ENCODE data around the gene ELP4.
"Not testable (repeated sequence)": the region's sequence is repeated elsewhere in the genome, so short reads cannot be mapped to it uniquely, and the experiment has no call there.

The ELP4 gene

DNA sequence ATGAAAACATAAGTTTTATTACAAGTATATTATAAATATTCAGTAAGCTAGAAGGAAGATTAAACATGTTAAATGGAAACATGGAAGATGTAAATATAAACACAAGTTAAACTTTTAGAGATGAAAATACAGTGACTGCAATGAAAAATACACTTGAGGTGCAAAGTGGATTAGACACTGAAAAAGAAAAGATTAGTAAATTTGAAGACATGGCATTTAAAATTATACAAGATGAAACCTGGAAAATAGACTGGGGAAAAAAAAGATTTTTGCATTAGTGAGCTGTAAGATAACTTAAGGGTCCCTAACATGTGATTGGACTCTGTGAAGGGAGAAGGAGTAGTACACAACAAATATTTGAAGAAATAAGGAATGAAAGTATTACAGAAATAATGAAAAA, 33.3 kb downstream of the ELP4 start:
- no peak for DNase-seq (ENCODE audit: low read depth in 2 of 2)

DNA sequence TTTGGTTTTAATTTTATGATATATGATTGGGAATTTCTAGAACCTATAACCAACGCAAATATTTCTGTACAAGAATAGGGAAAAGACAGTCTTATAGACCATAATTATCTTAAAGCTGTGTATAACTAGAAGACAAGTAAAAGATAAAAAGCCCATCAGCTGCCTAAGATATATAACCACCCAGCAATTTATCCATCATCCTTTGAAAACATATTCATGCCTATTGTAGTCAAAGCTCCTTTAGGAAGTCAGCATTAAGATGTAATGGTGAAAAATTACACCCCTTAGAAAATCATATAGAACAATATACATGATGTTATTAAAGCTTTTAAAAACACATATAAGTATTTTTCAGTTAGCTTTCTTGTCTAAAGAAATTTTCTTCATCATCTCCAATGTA, 46.4 kb downstream of the ELP4 start:
- DNase-seq (ENCODE audit: low read depth in 2 of 2), result no peak

DNA sequence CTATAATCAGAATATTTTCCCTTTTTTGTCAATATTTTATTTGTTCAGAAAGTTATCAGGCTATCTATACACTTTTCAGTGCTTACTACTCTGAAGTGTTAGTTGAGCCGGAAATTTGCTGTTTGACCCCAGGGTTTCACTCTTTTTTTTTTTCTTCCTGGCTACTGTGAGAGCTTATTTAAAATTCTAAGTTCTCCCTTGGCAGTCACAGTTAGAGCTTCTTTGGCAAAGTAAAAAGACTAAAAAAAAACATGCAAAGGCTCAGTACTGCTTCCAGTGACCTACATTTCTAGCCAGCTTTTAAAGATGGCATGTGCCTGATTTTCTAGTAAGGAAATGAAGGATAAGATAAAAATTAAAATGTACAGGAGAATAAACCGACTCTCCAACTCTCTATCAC, 48.4 kb downstream of the ELP4 start:
- DNase-seq (ENCODE audit: low read depth in 2 of 2), result no peak

- no peak for DNase-seq (ENCODE audit: low read depth in 2 of 2)
These were observed 51.4 kb downstream of the ELP4 start for GRCh38 chr11:31560842-31561476.

DNA sequence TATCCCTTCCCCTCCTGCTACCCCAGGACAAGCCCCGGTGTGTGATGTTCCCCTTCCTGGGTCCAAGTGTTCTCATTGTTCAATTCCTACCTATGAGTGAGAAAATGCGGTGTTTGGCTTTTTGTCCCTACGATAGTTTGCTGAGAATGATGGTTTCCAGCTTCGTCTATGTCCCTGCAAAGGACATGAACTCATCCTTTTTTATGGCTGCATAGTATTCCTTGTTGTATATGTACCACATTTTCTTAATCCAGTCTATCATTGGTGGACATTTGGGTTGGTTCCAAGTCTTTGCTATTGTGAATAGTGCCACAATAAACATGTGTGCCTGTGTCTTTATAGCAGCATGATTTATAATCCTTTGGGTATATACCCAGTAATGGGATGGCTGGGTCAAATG, 55.0 kb downstream of the ELP4 start:
- not testable (repeated sequence) for DNase-seq (ENCODE audit: low read depth in 2 of 2)

- DNase-seq (ENCODE audit: low read depth in 2 of 2), result not testable (repeated sequence)
These were observed 64.6 kb downstream of the ELP4 start for GRCh38 chr11:31574133-31574532.

DNA sequence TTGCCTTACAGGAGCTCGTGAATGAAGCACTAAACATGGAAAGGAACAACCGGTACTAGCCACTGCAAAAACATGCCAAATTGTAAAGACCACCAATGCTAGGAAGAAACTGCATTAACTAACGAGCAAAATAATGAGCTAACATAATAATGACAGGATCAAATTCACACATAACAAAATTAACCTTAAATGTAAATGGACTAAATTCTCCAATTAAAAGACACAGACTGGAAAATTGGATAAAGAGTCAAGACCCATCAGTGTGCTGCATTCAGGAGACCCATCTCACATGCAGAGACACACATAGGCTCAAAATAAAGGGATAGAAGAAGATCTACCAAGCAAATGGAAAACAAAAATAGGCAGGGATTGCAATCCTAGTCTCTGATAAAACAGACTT, 66.2 kb downstream of the ELP4 start:
- not testable (repeated sequence) for DNase-seq (ENCODE audit: low read depth in 2 of 2)

GRCh38 chr11:31579412-31579811, 69.8 kb downstream of the ELP4 start:
- DNase-seq (ENCODE audit: low read depth in 2 of 2), result not testable (repeated sequence)

DNA sequence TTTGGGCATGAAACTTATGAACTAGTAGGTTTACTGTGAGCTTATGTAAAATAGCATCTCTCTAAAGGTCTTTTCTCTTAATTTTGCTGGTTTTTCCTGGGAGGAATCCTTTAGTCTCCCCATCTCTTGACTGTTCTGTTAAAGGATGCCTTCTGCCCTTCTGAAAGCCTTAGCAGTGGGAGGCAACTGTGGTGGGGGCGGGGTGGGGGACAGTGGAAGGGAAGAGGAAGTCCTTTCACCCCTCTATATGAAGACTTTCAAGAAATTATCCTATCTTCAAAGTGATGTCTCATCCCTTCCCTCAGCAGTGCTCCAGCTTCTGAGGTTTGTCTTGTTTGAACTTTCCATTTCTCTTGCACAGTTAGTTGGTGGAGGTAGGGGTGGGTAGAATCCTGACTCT, 73.1 kb downstream of the ELP4 start:
- DNase-seq (ENCODE audit: low read depth in 2 of 2), result no peak

DNA sequence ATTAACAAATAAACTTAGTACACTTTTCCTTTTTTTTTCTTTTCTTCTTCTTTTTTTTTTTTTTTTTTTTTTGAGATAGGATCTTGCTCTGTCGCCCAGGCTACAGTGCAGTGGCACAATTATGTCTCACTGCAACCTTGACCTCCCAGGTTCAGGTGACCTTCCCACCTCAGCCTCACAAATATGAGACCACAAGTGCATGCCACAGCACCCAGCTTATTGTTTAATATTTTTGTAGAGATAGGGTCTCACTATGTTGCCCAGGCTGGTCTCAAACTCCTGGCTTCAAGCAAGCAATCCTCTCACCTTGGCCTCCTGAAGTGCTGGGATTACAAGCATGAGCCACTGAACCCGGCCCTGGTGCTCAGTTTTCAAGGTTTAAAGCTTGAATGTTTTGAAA, 88.9 kb downstream of the ELP4 start:
- DNase-seq (ENCODE audit: low read depth in 2 of 2), result no peak

DNA sequence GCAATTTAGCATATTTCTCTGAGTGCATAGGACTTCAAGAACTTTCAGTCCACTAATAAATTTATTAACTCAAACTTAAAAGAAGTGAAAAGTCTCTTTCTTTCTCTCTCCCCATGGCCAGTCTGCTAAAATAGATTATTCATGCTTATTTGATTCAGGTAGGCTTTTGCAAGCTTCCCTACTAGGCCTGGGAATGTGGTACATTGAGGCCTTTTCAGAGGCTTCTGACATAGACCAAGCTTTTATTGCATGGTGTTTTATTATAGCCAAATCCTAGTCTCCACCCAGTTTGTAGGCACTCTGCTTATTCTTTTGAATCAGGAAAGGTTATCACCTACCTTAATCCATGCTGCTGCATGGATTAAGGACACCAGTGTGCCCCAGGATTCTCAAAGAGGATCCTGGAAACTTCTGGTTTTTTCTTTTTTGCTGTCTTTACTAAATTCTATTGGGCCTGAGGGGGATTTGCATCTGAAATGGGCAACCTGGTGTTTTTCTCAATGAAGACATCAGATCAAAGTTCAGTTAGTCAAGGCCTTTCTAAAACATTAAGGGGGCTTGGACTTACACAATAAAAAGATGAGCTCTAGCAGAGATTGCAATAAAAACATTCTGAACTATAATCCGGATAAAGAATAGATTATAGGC, 92.2 kb downstream of the ELP4 start:
- DNase-seq (ENCODE audit: low read depth in 2 of 2), result no peak

- DNase-seq (ENCODE audit: low read depth in 2 of 2), result no peak
These were observed 97.3 kb downstream of the ELP4 start for GRCh38 chr11:31606893-31607292.

GRCh38 chr11:31607914-31608313, 98.3 kb downstream of the ELP4 start:
- DNase-seq (ENCODE audit: low read depth in 2 of 2), result no peak

- DNase-seq (ENCODE audit: low read depth in 2 of 2), result no peak
These were observed 99.4 kb downstream of the ELP4 start for GRCh38 chr11:31608995-31609394.

GRCh38 chr11:31610544-31610943, 101.0 kb downstream of the ELP4 start:
- DNase-seq (ENCODE audit: low read depth in 2 of 2), result no peak

DNA sequence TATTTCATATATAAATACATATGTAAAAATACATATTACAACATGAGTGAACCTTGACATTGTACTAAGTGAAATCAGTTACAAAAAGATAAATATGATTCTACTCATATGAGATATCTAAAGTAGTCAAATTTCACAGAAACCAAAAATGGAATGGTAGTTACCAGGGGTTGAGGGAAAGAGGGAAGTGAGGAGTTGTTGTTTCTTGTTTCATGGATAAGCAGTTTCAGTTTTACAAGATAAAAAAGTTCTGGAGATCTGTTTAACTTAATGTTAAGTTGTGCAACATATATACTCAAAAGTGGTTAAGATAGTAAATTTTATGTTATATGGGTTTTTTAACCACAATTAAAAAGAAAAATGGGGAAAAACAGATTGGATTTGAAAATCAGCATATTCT, 107.7 kb downstream of the ELP4 start:
- DNase-seq (ENCODE audit: low read depth in 2 of 2), result no peak

GRCh38 chr11:31619980-31620379, 110.4 kb downstream of the ELP4 start:
- no peak for DNase-seq (ENCODE audit: low read depth in 2 of 2)

DNA sequence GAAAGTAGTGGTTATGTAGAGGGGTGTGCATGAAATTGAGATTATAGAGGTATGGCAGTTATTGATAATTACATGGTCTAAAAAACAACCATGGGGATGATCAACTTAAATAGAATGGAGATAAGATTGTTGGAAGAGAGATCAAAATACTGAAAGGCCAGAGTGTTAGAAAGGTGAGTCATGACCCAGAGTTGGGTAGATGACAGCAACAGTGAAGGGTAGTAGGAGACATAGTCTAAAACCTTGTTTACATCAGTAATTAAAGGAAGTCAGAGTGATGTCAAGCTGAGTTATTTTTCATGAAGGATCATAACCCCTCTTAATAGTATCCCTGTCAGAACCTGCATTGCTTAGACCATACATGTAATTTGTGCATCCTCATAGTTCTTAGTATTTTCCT, 110.9 kb downstream of the ELP4 start:
- DNase-seq (ENCODE audit: low read depth in 2 of 2), result no peak

DNA sequence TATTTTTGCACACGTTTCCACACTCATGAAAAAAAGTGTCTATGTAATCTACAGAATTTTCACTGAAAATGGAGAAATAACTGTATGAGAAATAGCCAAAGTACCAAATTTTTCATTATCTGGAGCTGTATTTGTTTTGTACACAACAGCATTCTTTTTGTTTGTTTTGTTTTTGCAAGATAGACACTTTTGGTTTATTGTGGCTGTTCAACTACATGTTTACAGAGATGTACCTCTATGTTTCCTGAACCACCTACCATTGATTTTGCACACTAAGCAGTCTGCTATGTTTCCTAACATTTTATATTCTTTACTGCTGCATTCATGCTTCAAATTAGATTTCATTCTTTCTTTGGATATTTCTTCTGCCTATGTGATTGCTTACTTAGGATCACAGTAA, 116.3 kb downstream of the ELP4 start:
- no peak for DNase-seq (ENCODE audit: low read depth in 2 of 2)

- DNase-seq (ENCODE audit: low read depth in 2 of 2), result no peak
These were observed 118.5 kb downstream of the ELP4 start for GRCh38 chr11:31628111-31628510.

DNA sequence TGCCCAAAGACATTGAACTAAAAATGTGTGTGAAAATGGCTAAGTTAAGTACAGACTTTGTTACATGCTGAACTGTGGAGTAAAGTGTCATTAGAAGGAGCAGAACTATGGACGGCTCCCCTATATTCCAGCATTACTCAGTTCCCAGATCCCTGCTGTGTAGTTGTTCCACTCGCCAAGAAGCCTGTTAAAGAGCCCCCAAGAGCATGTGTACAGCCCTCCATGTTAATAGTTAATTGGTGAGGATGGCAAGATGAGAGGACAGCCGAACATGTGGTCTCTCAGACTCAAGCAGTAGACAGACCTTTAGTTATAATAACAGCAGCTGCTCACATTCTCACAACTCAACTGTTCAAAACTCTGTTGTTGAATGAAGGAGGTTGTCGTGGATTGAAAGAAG, 127.4 kb downstream of the ELP4 start:
- no peak for DNase-seq (ENCODE audit: low read depth in 2 of 2)

GRCh38 chr11:31640611-31641010, 131.0 kb downstream of the ELP4 start:
- no peak for DNase-seq (ENCODE audit: low read depth in 2 of 2)

GRCh38 chr11:31641477-31642062, 132.0 kb downstream of the ELP4 start:
- DNase-seq (ENCODE audit: low read depth in 2 of 2), result no peak

GRCh38 chr11:31643857-31644256, 134.3 kb downstream of the ELP4 start:
- DNase-seq (ENCODE audit: low read depth in 2 of 2), result no peak

Data from stimulated activated CD8-positive, alpha-beta memory T cell treated with anti-CD3 and anti-CD28 coated beads, Interleukin-7, amount 100 ng/mL, for 1 hour (primary cell).